Common myeloid progenitor, CD34-positive (primary cell): Measurements from ENCODE around the gene HBG1.

Source experiments
- CTCF ChIA-PET: fragments of 350-600 bp; sonication (Branson Sonifier 250); formaldehyde crosslinking; loops from one replicate; lab custom pipeline; 2021; ENCODE audit warnings: antibody characterized with exemption; lab: Charles Lee
- POLR2A ChIA-PET: fragments of 350-600 bp; sonication (Branson Sonifier 250); formaldehyde crosslinking; loops from one replicate; lab custom pipeline; 2021; ENCODE audit warnings: antibody characterized with exemption; lab: Charles Lee
- DNase-seq, 3 donors: peaks; one replicate each; pipeline versions ENCODE4 v3.0.0 to v3.0.0-alpha.2; 2013
- H3K27ac ChIP-seq, 2 experiments: 1 replicate in 1 of 2; 2 replicates in 1 of 2; pipeline ENCODE4 v1.7.0; 2013; ENCODE audit warnings: inconsistent platforms in 2 of 2, low read length in 2 of 2, mild to moderate bottlenecking in 2 of 2, low read depth in 1 of 2, moderate library complexity in 1 of 2; ENCODE audit not compliant: severe bottlenecking in 2 of 2, insufficient read depth in 1 of 2, poor library complexity in 1 of 2
- H3K27me3 ChIP-seq, 5 experiments: replicated peaks in 2 of 5; 1 replicate in 3 of 5; 2 replicates in 2 of 5; pipeline versions ENCODE4 v1.6.1 to v1.7.0; 2013; ENCODE audit warnings: low read length in 4 of 5, mild to moderate bottlenecking in 2 of 5, moderate library complexity in 2 of 5, inconsistent platforms in 1 of 5; ENCODE audit not compliant: insufficient read depth in 5 of 5, control insufficient read depth in 4 of 5
- H3K36me3 ChIP-seq, 4 experiments: 1 replicate in 2 of 4; 2 replicates in 2 of 4; pipeline versions ENCODE4 v1.6.1 to v1.7.0; 2013; ENCODE audit warnings: low read length in 3 of 4, control low read depth in 1 of 4, mild to moderate bottlenecking in 1 of 4; ENCODE audit not compliant: control insufficient read depth in 4 of 4, insufficient read depth in 4 of 4
- H3K4me1 ChIP-seq, 4 experiments: 1 replicate in 3 of 4; 2 replicates in 1 of 4; pipeline versions ENCODE4 v1.6.1 to v1.7.1; 2013; ENCODE audit warnings: low read length in 3 of 4, mild to moderate bottlenecking in 3 of 4, control low read depth in 1 of 4, inconsistent platforms in 1 of 4, moderate library complexity in 1 of 4; ENCODE audit not compliant: control insufficient read depth in 4 of 4, insufficient read depth in 4 of 4; ENCODE audit errors: control extremely low read depth in 1 of 4
- H3K4me3 ChIP-seq, 7 experiments: 1 replicate in 4 of 7; 2 replicates in 3 of 7; pipeline versions ENCODE4 v1.5.1 to v1.7.0; 2013; ENCODE audit warnings: mild to moderate bottlenecking in 7 of 7, low read length in 6 of 7, moderate library complexity in 6 of 7, inconsistent platforms in 2 of 7, low read depth in 2 of 7, control low read depth in 1 of 7; ENCODE audit not compliant: insufficient read depth in 4 of 7, control insufficient read depth in 1 of 7; ENCODE audit errors: extremely low read depth in 1 of 7
- H3K9me3 ChIP-seq, 5 experiments: 1 replicate in 4 of 5; 2 replicates in 1 of 5; pipeline versions ENCODE4 v1.6.1 to v1.7.1; 2013; ENCODE audit warnings: low read length in 4 of 5, mild to moderate bottlenecking in 2 of 5, inconsistent platforms in 1 of 5, low read depth in 1 of 5, moderate library complexity in 1 of 5; ENCODE audit not compliant: control insufficient read depth in 4 of 5, insufficient read depth in 2 of 5; ENCODE audit errors: control extremely low read depth in 1 of 5
- WGBS: methylation state at CpG from one replicate; pipeline ENCODE4 v1.1.5; 2013; ENCODE audit not compliant: insufficient coverage; 5-methylcytosine and 5-hydroxymethylcytosine counted together

Gene HBG1

DNA sequence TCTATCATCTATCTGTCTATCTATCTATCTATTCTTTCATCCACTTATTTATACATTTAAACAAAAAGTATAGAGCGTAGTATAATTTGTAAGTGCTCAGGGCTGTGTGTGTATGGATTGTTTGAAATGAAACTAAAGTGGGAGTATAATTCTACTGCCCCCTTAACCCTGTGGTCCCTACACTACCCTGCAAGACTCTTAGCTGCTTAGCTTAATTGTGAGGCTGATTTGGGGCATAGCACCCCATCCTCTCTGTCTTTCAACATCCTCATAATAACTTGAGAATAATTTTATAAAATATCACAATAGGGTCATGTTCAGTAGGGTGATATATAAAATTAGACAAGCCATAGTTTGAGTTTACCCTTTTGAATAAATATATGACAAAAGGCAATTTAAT is 40.4 kb upstream of the HBG1 start:
- H3K4me3 ChIP-seq: no peak overlapping the region
- H3K4me1 ChIP-seq: peaks cover 0 to 6% (median 0%) of the 10 kb centered on the region in 4 experiments
- no peaks in the 10 kb centered on the region for H3K9me3 ChIP-seq
- no peak for DNase-seq
- H3K27ac ChIP-seq: no peak overlapping the region
- no peaks in the 10 kb centered on the region for H3K27me3 ChIP-seq
- ChIA-PET CTCF (interaction anchor here (1.2 to 5.4 kb wide), 7 partner anchors 10 to 171 kb away, joined by 3 to 67 read pairs (median 4); no protein-coding TSS in a partner anchor), POLR2A (interaction anchor here (0.7 kb wide), 1 partner anchor 50 kb away, joined by 3 read pairs; no protein-coding TSS in a partner anchor)
- H3K36me3 ChIP-seq: no peaks in the 10 kb centered on the region
- no CpG with 5 or more reads among the region's 1 CpG for WGBS

DNA sequence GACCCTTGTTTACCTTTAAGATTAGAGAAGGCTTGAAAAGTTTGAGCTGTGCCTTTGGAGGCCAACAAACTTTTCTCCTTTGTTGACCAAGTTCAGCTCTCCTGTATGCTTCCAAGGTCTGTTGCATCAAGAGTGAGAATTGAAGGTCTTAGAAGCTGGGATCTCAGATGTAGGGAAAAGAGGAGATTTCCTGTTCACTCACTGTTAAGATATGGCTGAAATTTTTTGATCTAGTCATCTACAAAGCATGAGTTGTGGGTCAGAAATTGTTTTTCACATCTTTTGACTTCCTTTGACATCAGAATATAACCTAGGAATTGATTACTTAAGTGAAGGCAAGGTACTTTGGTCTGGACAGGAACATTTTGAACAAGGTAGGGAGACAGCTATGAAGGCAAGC is 40.0 kb upstream of the HBG1 start:
- H3K4me1 ChIP-seq: peaks cover 0 to 6% (median 0%) of the 10 kb centered on the region in 4 experiments
- H3K36me3 ChIP-seq: no peaks in the 10 kb centered on the region
- peak overlapping the region in 1 of 2 experiments; percentile 35 for H3K27ac ChIP-seq
- POLR2A ChIA-PET: interaction anchor here (0.7 kb wide), 1 partner anchor 49 kb away, joined by 3 read pairs; no protein-coding TSS in a partner anchor
- CTCF ChIA-PET: interaction anchor here (1.2 to 5.4 kb wide), 5 partner anchors 10 to 169 kb away, joined by 3 to 67 read pairs (median 6); no protein-coding TSS in a partner anchor
- no peaks in the 10 kb centered on the region for H3K27me3 ChIP-seq
- H3K9me3 ChIP-seq: no peaks in the 10 kb centered on the region
- no peak overlapping the region for H3K4me3 ChIP-seq
- DNase-seq: no peak

DNA sequence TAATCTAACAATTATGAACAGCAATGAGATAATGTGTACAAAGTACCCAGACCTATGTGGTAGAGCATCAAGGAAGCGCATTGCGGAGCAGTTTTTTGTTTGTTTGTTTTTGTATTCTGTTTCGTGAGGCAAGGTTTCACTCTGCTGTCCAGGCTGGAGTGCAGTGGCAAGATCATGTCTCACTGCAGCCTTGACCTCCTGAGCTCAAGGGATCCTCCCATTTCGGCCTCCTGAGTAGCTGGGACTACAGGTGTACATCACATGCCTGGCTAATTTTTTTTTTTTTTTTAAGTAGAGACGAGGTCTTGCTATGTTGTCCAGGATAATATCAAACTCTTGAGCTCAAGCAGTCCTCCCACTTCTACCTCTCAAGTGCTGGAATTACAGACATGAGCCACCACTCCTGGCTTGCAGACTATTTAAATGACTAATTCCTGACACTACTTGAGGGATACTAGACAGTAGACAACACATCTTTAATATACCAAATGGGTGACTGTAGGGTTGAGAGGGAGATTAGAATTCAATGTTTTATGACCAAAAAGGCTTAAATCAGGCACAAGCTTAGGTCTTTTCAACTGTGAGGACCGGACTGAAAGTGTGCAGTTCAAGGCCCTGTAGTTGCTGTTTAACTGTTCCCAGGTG is 39.4 kb upstream of the HBG1 start:
- Histone ChIP-seq H3K27me3 (no peaks in the 10 kb centered on the region), H3K4me3 (no peak overlapping the region), H3K27ac (peak overlapping the region in 1 of 2 experiments; percentile 35), H3K9me3 (no peaks in the 10 kb centered on the region), H3K36me3 (no peaks in the 10 kb centered on the region), H3K4me1 (peaks cover 0 to 6% (median 0%) of the 10 kb centered on the region in 4 experiments)
- no peak for DNase-seq
- ChIA-PET POLR2A (no interaction called here), CTCF (interaction anchor here (0.6 to 5.4 kb wide), 7 partner anchors 9 to 164 kb away, joined by 3 to 67 read pairs (median 3); no protein-coding TSS in a partner anchor)
- 100% methylated on average over 6 of the region's 6 CpGs for WGBS

DNA sequence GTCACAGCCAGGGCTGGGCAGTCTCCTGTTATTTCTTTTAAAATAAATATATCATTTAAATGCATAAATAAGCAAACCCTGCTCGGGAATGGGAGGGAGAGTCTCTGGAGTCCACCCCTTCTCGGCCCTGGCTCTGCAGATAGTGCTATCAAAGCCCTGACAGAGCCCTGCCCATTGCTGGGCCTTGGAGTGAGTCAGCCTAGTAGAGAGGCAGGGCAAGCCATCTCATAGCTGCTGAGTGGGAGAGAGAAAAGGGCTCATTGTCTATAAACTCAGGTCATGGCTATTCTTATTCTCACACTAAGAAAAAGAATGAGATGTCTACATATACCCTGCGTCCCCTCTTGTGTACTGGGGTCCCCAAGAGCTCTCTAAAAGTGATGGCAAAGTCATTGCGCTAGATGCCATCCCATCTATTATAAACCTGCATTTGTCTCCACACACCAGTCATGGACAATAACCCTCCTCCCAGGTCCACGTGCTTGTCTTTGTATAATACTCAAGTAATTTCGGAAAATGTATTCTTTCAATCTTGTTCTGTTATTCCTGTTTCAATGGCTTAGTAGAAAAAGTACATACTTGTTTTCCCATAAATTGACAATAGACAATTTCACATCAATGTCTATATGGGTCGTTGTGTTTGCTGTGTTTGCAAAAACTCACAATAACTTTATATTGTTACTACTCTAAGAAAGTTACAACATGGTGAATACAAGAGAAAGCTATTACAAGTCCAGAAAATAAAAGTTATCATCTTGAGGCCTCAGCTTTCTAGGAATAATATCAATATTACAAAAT is 38.6 kb upstream of the HBG1 start:
- H3K4me1 ChIP-seq: peaks cover 0 to 6% (median 0%) of the 10 kb centered on the region in 4 experiments
- H3K4me3 ChIP-seq: no peak overlapping the region
- DNase-seq: peak in 2 of 3 donors; percentile 49 to 72
- H3K9me3 ChIP-seq: no peaks in the 10 kb centered on the region
- H3K27me3 ChIP-seq: no peaks in the 10 kb centered on the region
- 100% methylated on average over 3 of the region's 7 CpGs for WGBS
- ChIA-PET CTCF (interaction anchor here (0.6 to 5.4 kb wide), 6 partner anchors 9 to 163 kb away, joined by 3 to 67 read pairs (median 4); no protein-coding TSS in a partner anchor), POLR2A (no interaction called here)
- H3K36me3 ChIP-seq: no peaks in the 10 kb centered on the region
- peak overlapping the region in 1 of 2 experiments; percentile 49 for H3K27ac ChIP-seq

DNA sequence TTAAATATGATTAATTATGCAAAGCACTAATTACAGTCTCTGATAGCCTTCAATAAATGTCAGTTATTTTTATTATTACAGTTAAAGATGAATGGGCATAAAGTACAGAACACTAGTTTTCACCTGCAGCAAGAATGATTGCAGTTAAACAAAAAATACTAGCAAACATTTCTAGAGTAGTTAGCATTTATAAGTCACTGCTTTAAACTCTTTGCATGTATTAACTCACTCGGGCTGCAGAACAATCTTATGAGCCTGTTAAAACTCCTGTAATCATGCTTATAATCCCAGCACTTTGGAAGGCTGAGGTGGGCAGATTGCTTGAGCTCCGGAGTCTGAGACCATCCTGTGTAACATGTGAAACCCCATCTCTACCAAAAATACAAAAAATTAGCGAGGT is 37.2 kb upstream of the HBG1 start:
- no peak overlapping the region for H3K4me3 ChIP-seq
- no peaks in the 10 kb centered on the region for H3K9me3 ChIP-seq
- H3K36me3 ChIP-seq: no peaks in the 10 kb centered on the region
- H3K27me3 ChIP-seq: no peaks in the 10 kb centered on the region
- H3K4me1 ChIP-seq: peaks cover 0 to 15% (median 0%) of the 10 kb centered on the region in 4 experiments
- H3K27ac ChIP-seq: no peak overlapping the region
- CTCF ChIA-PET: interaction anchor here (5.4 kb wide), 1 partner anchor 82 kb away, joined by 67 read pairs; no protein-coding TSS in a partner anchor
- WGBS: 100% methylated on average over 1 of the region's 3 CpGs
- DNase-seq: no peak
- POLR2A ChIA-PET: no interaction called here

DNA sequence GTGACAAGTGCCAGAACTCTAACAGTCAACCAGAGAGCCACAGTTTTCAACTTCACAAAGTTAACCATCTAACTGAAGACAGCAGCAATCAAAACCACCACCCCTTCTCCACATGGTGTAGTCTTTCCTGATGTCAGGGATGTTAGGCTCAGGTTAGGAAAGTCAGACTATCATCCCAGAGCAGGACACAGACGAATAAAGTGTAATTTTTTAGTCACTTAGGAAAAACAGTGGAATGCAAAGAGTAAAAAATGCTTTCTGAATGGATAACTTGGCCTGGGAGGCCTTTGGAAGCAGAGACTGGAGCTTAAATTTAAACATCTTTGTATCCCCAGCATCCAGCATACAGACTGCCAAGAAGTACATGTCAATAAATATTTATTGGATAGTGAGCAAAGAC is 36.7 kb upstream of the HBG1 start:
- H3K4me3 ChIP-seq: no peak overlapping the region
- no peaks in the 10 kb centered on the region for H3K27me3 ChIP-seq
- CTCF ChIA-PET: interaction anchor here (0.9 kb wide), 1 partner anchor 223 kb away, joined by 3 read pairs; the partner anchor contains the start of gene UBQLN3
- POLR2A ChIA-PET: no interaction called here
- no peaks in the 10 kb centered on the region for H3K9me3 ChIP-seq
- H3K27ac ChIP-seq: peak overlapping the region in 1 of 2 experiments; percentile 1
- no peak for DNase-seq
- peaks cover 0 to 19% (median 0%) of the 10 kb centered on the region in 4 experiments for H3K4me1 ChIP-seq
- H3K36me3 ChIP-seq: no peaks in the 10 kb centered on the region
- WGBS: no CpG with 5 or more reads among the region's 1 CpG
